PC-3 (cell line): ENCODE measurements around the gene FAM110A. TPM values are rescaled to one million over a fixed set of nuclear protein-coding genes. Genes with fewer than 3 reads are reported as not detected.
"Not testable (repeated sequence)": the region's sequence is repeated elsewhere in the genome, so short reads cannot be mapped to it uniquely, and the experiment has no call there.

ENCODE experiments used
- ATAC-seq: fragments of 200-7000 bp; cut with Tn5 transposase; 2 replicates; pipeline ENCODE4 v1.9.1; 2020; ENCODE audit warnings: mild to moderate bottlenecking, moderate library complexity
- BruUV-seq: library from RNA; stranded (reverse); fragments of 400-500 nt; replicated peaks from 2 replicates; lab custom pipeline; 2021; lab: Mats Ljungman, UMichigan
- CTCF ChIA-PET: fragments of 300-600 bp; sonication (Branson Sonifier 250); formaldehyde crosslinking; loops from one replicate; lab custom pipeline; 2022; ENCODE audit warnings: antibody characterized with exemption; lab: Charles Lee
- POLR2A ChIA-PET: fragments of 300-600 bp; sonication (Branson Sonifier 250); formaldehyde crosslinking; loops from one replicate; lab custom pipeline; 2022; ENCODE audit warnings: antibody characterized with exemption; ENCODE audit not compliant: unreplicated experiment; lab: Charles Lee
- DNase-seq: peaks from one replicate; pipeline ENCODE4 v3.0.0-alpha.2; 2015
- H2AFZ ChIP-seq: fragments of 300-600 bp; sonication (generic); 2 replicates; pipeline ENCODE4 v1.6.0; 2016; ENCODE audit warnings: antibody characterized with exemption, low read length
- H3F3A ChIP-seq: fragments of 300-600 bp; sonication (generic); one replicate; pipeline ENCODE4 v1.6.0; 2017; ENCODE audit warnings: antibody characterized with exemption, low read length, control low read depth, mild to moderate bottlenecking; ENCODE audit not compliant: unreplicated experiment
- H3K27ac ChIP-seq: fragments of 300-600 bp; sonication (generic); 2 replicates; pipeline ENCODE4 v1.5.1; 2016; ENCODE audit warnings: mild to moderate bottlenecking, low read length
- H3K27me3 ChIP-seq: fragments of 300-600 bp; sonication (generic); 2 replicates; pipeline ENCODE4 v1.6.1; 2016; ENCODE audit warnings: low read length, mixed read lengths
- H3K36me3 ChIP-seq: fragments of 300-600 bp; sonication (generic); 2 replicates; pipeline ENCODE4 v1.6.1; 2016; ENCODE audit warnings: low read depth, mixed run types, low read length, mixed read lengths
- H3K4me1 ChIP-seq: fragments of 300-600 bp; sonication (generic); 2 replicates; pipeline ENCODE4 v1.5.1; 2016; ENCODE audit warnings: low read length; ENCODE audit not compliant: insufficient read depth
- H3K4me2 ChIP-seq: fragments of 300-600 bp; sonication (generic); 2 replicates; pipeline ENCODE4 v1.6.0; 2016; ENCODE audit warnings: low read length
- H3K4me3 ChIP-seq: fragments of 300-600 bp; sonication (generic); 2 replicates; pipeline ENCODE4 v1.5.1; 2016; ENCODE audit warnings: mild to moderate bottlenecking, low read length, mixed read lengths
- H3K79me2 ChIP-seq: fragments of 300-600 bp; sonication (generic); 2 replicates; pipeline ENCODE4 v1.6.1; 2017; ENCODE audit warnings: low read length, mixed read lengths
- H3K9ac ChIP-seq: fragments of 300-600 bp; sonication (generic); 2 replicates; pipeline ENCODE4 v1.6.0; 2016; ENCODE audit warnings: mild to moderate bottlenecking, low read length
- H3K9me2 ChIP-seq: fragments of 300-600 bp; sonication (generic); replicated peaks from 2 replicates; pipeline ENCODE4 v1.6.1; 2016; ENCODE audit warnings: mixed run types, low read length, mixed read lengths
- H3K9me3 ChIP-seq: fragments of 300-600 bp; sonication (generic); 2 replicates; pipeline ENCODE4 v1.6.1; 2016; ENCODE audit warnings: low read length, mixed read lengths
- H4K20me1 ChIP-seq: fragments of 300-600 bp; sonication (generic); 2 replicates; pipeline ENCODE4 v1.6.1; 2016; ENCODE audit warnings: low read length, mixed read lengths
- EZH2 ChIP-seq: fragments of 300-600 bp; sonication (generic); IDR thresholded peaks from one replicate; pipeline ENCODE4 v1.6.1; 2017; ENCODE audit warnings: antibody characterized with exemption, mild to moderate bottlenecking, low read length; ENCODE audit not compliant: unreplicated experiment
- EZH2phosphoT487 ChIP-seq: fragments of 300-600 bp; sonication (generic); IDR thresholded peaks from 2 replicates; pipeline ENCODE4 v1.6.1; 2018; ENCODE audit warnings: mild to moderate bottlenecking, antibody characterized with exemption, low read length, borderline replicate concordance
- intact Hi-C: fragments of 100-400 bp; cut with micrococcal nuclease; formaldehyde crosslinking; loops from 2 replicates; pipeline ENCODE4 v1.9.0; 2023
- total RNA-seq: library from RNA; depleted of rRNA; stranded (reverse); fragments of >200 nt; gene quantifications from 2 replicates; pipeline ENCODE4 v1.2.3, GENCODE V29; 2014
- TF ChIP-seq, protein P1 (sequence below): fragments of 300-600 bp; sonication (generic); conservative IDR thresholded peaks from 2 replicates; pipeline ENCODE4 v1.5.1; 2017; ENCODE audit warnings: antibody characterized with exemption, low read depth, mild to moderate bottlenecking, low read length

FAM110A gene
- total RNA-seq, 1 experiment from 2014 or later, result 28.4 TPM

- no peaks in the 10 kb centered on the region for H3K9me2 ChIP-seq
- intact Hi-C loops, result no loop called here
- CTCF ChIA-PET, result no interaction called here
- no peak for DNase-seq
- H3K9ac ChIP-seq, result no peak overlapping the region
- H3K9me3 ChIP-seq, result no peaks in the 10 kb centered on the region
- no peaks in the 10 kb centered on the region for H3K36me3 ChIP-seq
- no peaks in the 10 kb centered on the region for H3K79me2 ChIP-seq
- H3K27ac ChIP-seq, result no peak overlapping the region
- H3K4me1 ChIP-seq, result no peaks in the 10 kb centered on the region
- no peaks in the 10 kb centered on the region for H4K20me1 ChIP-seq
- BruUV-seq, result no TSS peak
- H2AFZ ChIP-seq, result no peak overlapping the region
- H3K27me3 ChIP-seq, result peaks cover 87% of the 10 kb centered on the region
- TF ChIP-seq EZH2, result no peak
- no peak for TF ChIP-seq EZH2phosphoT487
- TF ChIP-seq, protein P1, sequence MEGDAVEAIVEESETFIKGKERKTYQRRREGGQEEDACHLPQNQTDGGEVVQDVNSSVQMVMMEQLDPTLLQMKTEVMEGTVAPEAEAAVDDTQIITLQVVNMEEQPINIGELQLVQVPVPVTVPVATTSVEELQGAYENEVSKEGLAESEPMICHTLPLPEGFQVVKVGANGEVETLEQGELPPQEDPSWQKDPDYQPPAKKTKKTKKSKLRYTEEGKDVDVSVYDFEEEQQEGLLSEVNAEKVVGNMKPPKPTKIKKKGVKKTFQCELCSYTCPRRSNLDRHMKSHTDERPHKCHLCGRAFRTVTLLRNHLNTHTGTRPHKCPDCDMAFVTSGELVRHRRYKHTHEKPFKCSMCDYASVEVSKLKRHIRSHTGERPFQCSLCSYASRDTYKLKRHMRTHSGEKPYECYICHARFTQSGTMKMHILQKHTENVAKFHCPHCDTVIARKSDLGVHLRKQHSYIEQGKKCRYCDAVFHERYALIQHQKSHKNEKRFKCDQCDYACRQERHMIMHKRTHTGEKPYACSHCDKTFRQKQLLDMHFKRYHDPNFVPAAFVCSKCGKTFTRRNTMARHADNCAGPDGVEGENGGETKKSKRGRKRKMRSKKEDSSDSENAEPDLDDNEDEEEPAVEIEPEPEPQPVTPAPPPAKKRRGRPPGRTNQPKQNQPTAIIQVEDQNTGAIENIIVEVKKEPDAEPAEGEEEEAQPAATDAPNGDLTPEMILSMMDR, result no peak
- no peaks in the 10 kb centered on the region for H3F3A ChIP-seq
- no peak for ATAC-seq
- H3K4me2 ChIP-seq, result no peak overlapping the region
- POLR2A ChIA-PET, result no interaction called here
- no peak overlapping the region for H3K4me3 ChIP-seq
These were observed 42.5 kb upstream of the FAM110A start for GRCh38 chr20:791056-791455.

DNA sequence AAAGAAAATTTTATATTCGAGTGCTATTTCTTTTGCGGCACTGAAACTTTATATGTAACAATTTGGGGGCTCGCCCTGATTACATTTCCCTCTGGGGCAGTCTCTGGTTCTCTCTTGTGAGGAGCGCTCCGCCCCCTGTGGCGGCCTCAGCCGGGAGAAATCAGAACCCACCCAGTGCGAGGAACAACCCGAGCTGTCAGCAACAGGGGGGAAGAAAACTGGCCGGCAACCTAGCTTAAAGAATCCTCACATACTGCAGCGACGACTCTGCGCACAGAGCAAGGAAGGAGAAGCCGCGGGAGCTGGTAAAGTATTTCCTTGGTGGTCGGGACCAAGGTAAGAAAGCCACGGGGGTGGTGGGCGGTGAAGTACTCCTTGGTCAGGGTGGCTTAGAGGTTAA lies 41.3 kb upstream of the FAM110A start:
- H3K36me3 ChIP-seq, result no peaks in the 10 kb centered on the region
- no peak overlapping the region for H3K27ac ChIP-seq
- no peak overlapping the region for H3K4me3 ChIP-seq
- H4K20me1 ChIP-seq, result no peaks in the 10 kb centered on the region
- no peaks in the 10 kb centered on the region for H3K9me2 ChIP-seq
- no peaks in the 10 kb centered on the region for H3K79me2 ChIP-seq
- DNase-seq (no peak), ATAC-seq (no peak)
- no peak overlapping the region for H3K9ac ChIP-seq
- H3K4me2 ChIP-seq, result no peak overlapping the region
- no peaks in the 10 kb centered on the region for H3K9me3 ChIP-seq
- H3K4me1 ChIP-seq, result no peaks in the 10 kb centered on the region
- H2AFZ ChIP-seq, result no peak overlapping the region
- BruUV-seq, result no TSS peak
- CTCF ChIA-PET, result no interaction called here
- H3F3A ChIP-seq, result no peaks in the 10 kb centered on the region
- intact Hi-C loops, result no loop called here
- peaks cover 88% of the 10 kb centered on the region for H3K27me3 ChIP-seq
- POLR2A ChIA-PET, result no interaction called here
- TF ChIP-seq EZH2phosphoT487 (no peak), EZH2 (no peak)
- TF ChIP-seq, protein P1, result no peak

- Histone ChIP-seq H3K9me3 (no peaks in the 10 kb centered on the region), H3K4me3 (no peak overlapping the region), H3K27ac (no peak overlapping the region), H3K9me2 (no peaks in the 10 kb centered on the region), H3K4me2 (no peak overlapping the region), H3K79me2 (no peaks in the 10 kb centered on the region), H2AFZ (no peak overlapping the region), H3K27me3 (peaks cover 56% of the 10 kb centered on the region), H3K4me1 (no peaks in the 10 kb centered on the region), H3K36me3 (no peaks in the 10 kb centered on the region), H3F3A (no peaks in the 10 kb centered on the region), H3K9ac (no peak overlapping the region), H4K20me1 (no peaks in the 10 kb centered on the region)
- intact Hi-C loops, result no loop called here
- no TSS peak for BruUV-seq
- TF ChIP-seq EZH2, result no peak
- TF ChIP-seq, protein P1, result no peak
- TF ChIP-seq EZH2phosphoT487, result no peak
- CTCF ChIA-PET, result no interaction called here
- ATAC-seq (no peak), DNase-seq (peak; percentile 33)
- POLR2A ChIA-PET, result no interaction called here
These were observed 36.6 kb upstream of the FAM110A start for GRCh38 chr20:796921-797320.

- H3K4me1 ChIP-seq, H3K4me2 ChIP-seq, H4K20me1 ChIP-seq, H2AFZ ChIP-seq, BruUV-seq, H3K79me2 ChIP-seq, ATAC-seq, H3F3A ChIP-seq, H3K9ac ChIP-seq, H3K27ac ChIP-seq, DNase-seq, H3K9me3 ChIP-seq, H3K9me2 ChIP-seq, POLR2A ChIA-PET, H3K36me3 ChIP-seq, H3K4me3 ChIP-seq, intact Hi-C loops, CTCF ChIA-PET: not testable (repeated sequence)
- peaks cover 38% of the 10 kb centered on the region for H3K27me3 ChIP-seq
These were observed 34.8 kb upstream of the FAM110A start for GRCh38 chr20:798746-799145.

DNA sequence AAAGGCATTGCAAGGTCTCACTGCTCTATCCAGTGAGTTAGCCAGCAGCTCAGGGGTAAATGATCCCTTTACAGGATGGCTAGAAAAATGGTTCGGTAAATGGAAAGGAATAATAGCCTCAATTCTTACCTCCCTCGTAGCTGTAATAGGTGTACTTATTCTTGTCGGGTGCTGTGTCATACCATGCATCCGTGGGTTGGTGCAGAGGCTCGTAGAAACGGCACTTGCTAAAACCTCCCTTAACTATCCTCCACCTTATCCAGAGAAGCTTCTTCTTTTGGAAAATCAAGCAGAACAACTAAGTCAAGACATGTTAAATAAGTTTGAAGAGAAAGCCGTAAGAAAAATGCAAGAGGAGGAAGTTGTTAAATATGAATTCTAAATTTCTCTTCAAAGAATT lies 33.5 kb upstream of the FAM110A start:
- H3K4me2 ChIP-seq, H3K9me3 ChIP-seq, H3K9ac ChIP-seq, DNase-seq, H3K9me2 ChIP-seq, H3K36me3 ChIP-seq, POLR2A ChIA-PET, H3K4me1 ChIP-seq, H3K79me2 ChIP-seq, H4K20me1 ChIP-seq, H3F3A ChIP-seq, H3K4me3 ChIP-seq, BruUV-seq, intact Hi-C loops, H3K27ac ChIP-seq, H2AFZ ChIP-seq, ATAC-seq, CTCF ChIA-PET: not testable (repeated sequence)
- H3K27me3 ChIP-seq, result peaks cover 25% of the 10 kb centered on the region
